Measurements from ENCODE around the gene GIPC3. TPM values are rescaled to one million over a fixed set of nuclear protein-coding genes. Genes with fewer than 3 reads are reported as not detected.

GIPC3 gene
- total RNA-seq, 6 experiments from 2014 or later: 0.51 to 1.6 (median 0.80) TPM

GRCh38 chr19:3634496-3635045, 49.3 kb downstream of the GIPC3 start:
- DNase-seq (no peak), ATAC-seq (no peak)
- 72% methylated on average over 2 of the region's 19 CpGs for WGBS (ENCODE audit: insufficient coverage, low coverage, low lambda C conversion rate, missing lambda C conversion rate)
- no peak for TF ChIP-seq POLR2A (IDR thresholded peaks at IDR 0.05)
- TF ChIP-seq, protein P1, sequence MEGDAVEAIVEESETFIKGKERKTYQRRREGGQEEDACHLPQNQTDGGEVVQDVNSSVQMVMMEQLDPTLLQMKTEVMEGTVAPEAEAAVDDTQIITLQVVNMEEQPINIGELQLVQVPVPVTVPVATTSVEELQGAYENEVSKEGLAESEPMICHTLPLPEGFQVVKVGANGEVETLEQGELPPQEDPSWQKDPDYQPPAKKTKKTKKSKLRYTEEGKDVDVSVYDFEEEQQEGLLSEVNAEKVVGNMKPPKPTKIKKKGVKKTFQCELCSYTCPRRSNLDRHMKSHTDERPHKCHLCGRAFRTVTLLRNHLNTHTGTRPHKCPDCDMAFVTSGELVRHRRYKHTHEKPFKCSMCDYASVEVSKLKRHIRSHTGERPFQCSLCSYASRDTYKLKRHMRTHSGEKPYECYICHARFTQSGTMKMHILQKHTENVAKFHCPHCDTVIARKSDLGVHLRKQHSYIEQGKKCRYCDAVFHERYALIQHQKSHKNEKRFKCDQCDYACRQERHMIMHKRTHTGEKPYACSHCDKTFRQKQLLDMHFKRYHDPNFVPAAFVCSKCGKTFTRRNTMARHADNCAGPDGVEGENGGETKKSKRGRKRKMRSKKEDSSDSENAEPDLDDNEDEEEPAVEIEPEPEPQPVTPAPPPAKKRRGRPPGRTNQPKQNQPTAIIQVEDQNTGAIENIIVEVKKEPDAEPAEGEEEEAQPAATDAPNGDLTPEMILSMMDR (IDR thresholded peaks at IDR 0.05): no peak
- Histone ChIP-seq H3K27me3 (no peaks in the 10 kb centered on the region), H3K27ac (no peak overlapping the region), H3K9me3 (no peaks in the 10 kb centered on the region), H3K4me1 (no peaks in the 10 kb centered on the region), H3K4me3 (no peak overlapping the region), H3K36me3 (no peaks in the 10 kb centered on the region)
- intact Hi-C loops (cut with DNase I): no loop called here

- ATAC-seq: no peak
- Histone ChIP-seq H3K9me3 (no peaks in the 10 kb centered on the region), H3K27me3 (no peaks in the 10 kb centered on the region), H3K27ac (no peak overlapping the region), H3K4me1 (no peaks in the 10 kb centered on the region), H3K36me3 (peaks cover 0 to 4% (median 0%) of the 10 kb centered on the region in 4 donors), H3K4me3 (no peak overlapping the region)
- intact Hi-C loops (cut with DNase I): no loop called here
- no CpG with 5 or more reads among the region's 20 CpGs for WGBS (ENCODE audit: insufficient coverage, low coverage, low lambda C conversion rate, missing lambda C conversion rate)
- TF ChIP-seq, protein P1 (IDR thresholded peaks at IDR 0.05): no peak
- no peak for TF ChIP-seq POLR2A (IDR thresholded peaks at IDR 0.05)
- DNase-seq: no peak
Measured at GRCh38 chr19:3636506-3636905, 51.2 kb downstream of the GIPC3 start.

DNA sequence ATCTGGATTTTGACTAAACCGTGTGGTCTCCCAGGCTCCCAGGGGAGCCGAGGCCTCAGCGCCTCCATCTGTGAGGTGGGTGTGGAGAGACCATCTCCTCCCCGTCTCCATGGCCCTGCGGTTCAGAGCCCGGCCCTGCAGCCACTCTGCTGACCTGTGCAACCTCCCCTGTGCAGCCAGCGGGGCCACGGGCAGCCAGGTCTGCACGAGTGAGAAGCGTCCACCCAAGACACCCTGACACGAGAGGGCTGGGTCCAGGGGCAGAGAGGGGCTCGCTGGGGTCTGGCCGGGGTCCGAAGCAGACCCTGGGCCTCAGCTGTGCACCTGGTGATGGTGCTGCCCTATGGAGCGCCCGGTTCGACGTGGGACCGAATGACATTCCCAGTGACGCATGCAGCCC, 51.7 kb downstream of the GIPC3 start:
- DNase-seq (no peak), ATAC-seq (no peak)
- Histone ChIP-seq H3K4me1 (no peaks in the 10 kb centered on the region), H3K27ac (no peak overlapping the region), H3K4me3 (no peak overlapping the region), H3K36me3 (peaks cover 0 to 4% (median 0%) of the 10 kb centered on the region in 4 donors), H3K27me3 (no peaks in the 10 kb centered on the region), H3K9me3 (no peaks in the 10 kb centered on the region)
- TF ChIP-seq, protein P1 (IDR thresholded peaks at IDR 0.05): no peak
- no peak for TF ChIP-seq POLR2A (IDR thresholded peaks at IDR 0.05)
- intact Hi-C loops (cut with DNase I): no loop called here
- no CpG with 5 or more reads among the region's 20 CpGs for WGBS (ENCODE audit: insufficient coverage, low coverage, low lambda C conversion rate, missing lambda C conversion rate)

- ATAC-seq (no peak), DNase-seq (no peak)
- no peaks in the 10 kb centered on the region for H3K4me1 ChIP-seq
- no peaks in the 10 kb centered on the region for H3K9me3 ChIP-seq
- intact Hi-C loops (cut with DNase I): no loop called here
- H3K4me3 ChIP-seq: no peak overlapping the region
- WGBS (ENCODE audit: insufficient coverage, low coverage, low lambda C conversion rate, missing lambda C conversion rate): no CpG with 5 or more reads among the region's 23 CpGs
- H3K27me3 ChIP-seq: no peaks in the 10 kb centered on the region
- TF ChIP-seq, protein P1 (IDR thresholded peaks at IDR 0.05): no peak
- TF ChIP-seq POLR2A (IDR thresholded peaks at IDR 0.05): no peak
- no peak overlapping the region for H3K27ac ChIP-seq
- peaks cover 0 to 4% (median 0%) of the 10 kb centered on the region in 4 donors for H3K36me3 ChIP-seq
Measured at GRCh38 chr19:3637621-3638020, 52.3 kb downstream of the GIPC3 start.

Data from right lobe of liver (tissue), 6 donors.